Stimulated activated CD4-positive, alpha-beta T cell treated with anti-CD3 and anti-CD28 coated beads, Interleukin-1b, Interleukin-23, amount 100 ng/mL, for 24 hours (primary cell): ENCODE measurements around the gene ZYX.

Experiments used
- DNase-seq, 4 experiments: peaks; one replicate each; pipeline ENCODE4 v3.0.0-alpha.2; 2020; ENCODE audit warnings: low read depth in 4 of 4, low spot score in 1 of 4

ZYX gene, protein sequence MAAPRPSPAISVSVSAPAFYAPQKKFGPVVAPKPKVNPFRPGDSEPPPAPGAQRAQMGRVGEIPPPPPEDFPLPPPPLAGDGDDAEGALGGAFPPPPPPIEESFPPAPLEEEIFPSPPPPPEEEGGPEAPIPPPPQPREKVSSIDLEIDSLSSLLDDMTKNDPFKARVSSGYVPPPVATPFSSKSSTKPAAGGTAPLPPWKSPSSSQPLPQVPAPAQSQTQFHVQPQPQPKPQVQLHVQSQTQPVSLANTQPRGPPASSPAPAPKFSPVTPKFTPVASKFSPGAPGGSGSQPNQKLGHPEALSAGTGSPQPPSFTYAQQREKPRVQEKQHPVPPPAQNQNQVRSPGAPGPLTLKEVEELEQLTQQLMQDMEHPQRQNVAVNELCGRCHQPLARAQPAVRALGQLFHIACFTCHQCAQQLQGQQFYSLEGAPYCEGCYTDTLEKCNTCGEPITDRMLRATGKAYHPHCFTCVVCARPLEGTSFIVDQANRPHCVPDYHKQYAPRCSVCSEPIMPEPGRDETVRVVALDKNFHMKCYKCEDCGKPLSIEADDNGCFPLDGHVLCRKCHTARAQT

DNA sequence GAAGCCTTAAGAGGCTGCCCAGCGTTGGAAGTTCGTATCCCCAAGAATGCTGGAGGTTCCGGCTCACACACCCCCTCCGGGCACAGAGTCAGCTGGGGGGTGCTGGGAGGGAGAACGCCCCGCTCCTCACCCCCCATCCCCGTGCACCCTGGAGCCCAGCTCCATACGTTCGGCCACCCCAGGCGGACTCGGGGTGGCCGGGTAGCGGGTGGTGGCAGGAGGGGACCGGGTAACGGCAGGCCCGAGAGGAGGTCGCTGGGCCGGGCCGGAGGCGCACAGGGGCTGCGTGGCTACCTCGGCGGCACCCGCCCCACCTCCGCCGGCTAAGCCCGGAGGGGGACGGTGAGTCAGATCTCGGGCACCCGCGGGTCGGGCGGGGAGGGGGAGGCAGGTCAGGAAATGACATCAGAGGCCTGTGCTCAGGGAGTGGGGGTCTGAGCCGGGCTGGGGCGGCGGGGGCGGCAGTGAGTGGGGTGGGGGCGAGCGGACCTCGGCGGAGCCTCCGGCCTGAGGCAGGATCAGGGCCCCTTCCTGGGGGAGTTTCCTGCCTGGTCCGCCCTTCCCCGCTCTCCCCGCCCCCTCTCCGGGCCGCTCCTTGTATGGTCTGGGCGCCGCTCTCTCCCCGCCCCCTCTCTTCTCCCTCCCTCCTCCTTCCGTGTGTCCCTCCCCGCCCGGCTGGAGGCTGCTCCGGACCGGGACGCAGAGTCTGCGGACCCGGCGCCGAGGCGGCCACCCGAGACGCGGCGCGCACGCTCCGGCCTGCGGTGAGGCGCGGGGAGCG lies at the start of gene ZYX:
Gene ZYX, plus strand, starts transcription at position 700 of the 781 bp plus-strand sequence. CDS start 227 bp downstream, outside the sequence.
- peak; percentile 65 to 89 (median 72) for DNase-seq

- no peak for DNase-seq
Observed at GRCh38 chr7:143334244-143334643, 46.9 kb upstream of the ZYX start.

GRCh38 chr7:143337216-143337615 lies 43.9 kb upstream of the ZYX start:
- no peak for DNase-seq

- DNase-seq, result no peak
Observed at GRCh38 chr7:143341842-143342241, 39.3 kb upstream of the ZYX start.

DNA sequence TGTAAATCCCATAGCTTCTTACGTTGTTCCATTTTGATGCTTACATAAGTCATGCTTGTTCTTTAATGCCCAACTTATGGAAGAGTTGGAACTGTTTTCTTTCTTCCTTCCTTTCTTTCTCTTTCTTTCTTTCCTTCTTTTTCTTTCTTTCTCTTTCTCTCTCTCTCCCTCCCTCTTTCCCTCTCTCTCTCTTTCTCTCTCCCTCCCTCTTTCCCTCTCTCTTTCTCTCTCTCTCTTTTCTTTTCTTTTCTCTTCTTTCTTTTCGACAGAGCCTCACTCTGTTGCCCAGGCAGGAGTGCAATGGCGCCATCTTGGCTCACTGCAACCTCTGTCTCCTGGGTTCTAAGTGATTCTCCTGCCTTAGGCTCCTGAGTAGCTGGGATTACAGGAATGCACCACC lies 37.5 kb upstream of the ZYX start:
- no peak for DNase-seq

DNA sequence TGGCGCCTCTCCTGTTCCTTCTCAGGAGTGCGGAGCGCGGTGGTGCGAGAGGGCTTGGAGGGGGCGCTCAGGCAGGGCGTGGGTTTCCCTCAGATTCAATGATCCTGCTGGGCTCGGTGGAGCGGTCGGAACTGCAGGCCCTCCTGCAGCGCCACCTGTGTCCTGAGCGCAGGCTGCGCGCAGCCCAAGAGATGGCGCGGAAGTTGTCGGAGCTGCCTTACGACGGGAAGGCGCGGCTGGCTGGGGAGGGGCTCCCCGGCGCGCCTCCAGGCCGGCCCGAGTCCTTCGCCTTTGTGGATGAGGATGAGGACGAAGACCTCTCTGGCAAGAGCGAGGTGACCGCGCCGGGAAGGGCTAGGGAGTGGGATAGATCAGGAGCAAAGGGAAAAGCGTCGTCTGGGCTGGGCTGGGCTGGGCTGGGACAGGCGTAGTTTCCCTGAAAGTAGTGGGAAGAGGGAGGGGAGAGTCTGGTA lies 35.7 kb upstream of the ZYX start:
- DNase-seq, result peak; percentile 35 to 52 (median 42)

- no peak for DNase-seq
Observed at GRCh38 chr7:143346018-143346417, 35.1 kb upstream of the ZYX start.

DNA sequence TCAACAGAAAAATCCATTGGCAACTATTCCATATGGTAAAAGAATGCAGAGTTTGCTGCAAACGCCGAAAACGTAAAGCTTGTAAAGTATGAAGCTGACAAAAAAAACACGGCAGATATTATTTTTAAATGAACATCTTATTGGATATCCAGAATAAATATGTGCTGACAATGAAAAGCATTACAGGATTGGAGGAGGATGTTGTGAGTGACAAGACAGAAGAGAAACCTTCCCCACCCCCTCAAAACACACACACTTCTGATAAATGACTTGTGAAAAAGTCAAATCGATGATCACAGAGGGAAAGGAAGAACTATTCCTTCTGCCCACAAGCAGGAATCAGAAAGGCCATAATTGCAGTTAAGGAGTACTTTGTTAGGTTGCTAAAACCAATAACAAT lies 33.2 kb upstream of the ZYX start:
- no peak for DNase-seq

DNA sequence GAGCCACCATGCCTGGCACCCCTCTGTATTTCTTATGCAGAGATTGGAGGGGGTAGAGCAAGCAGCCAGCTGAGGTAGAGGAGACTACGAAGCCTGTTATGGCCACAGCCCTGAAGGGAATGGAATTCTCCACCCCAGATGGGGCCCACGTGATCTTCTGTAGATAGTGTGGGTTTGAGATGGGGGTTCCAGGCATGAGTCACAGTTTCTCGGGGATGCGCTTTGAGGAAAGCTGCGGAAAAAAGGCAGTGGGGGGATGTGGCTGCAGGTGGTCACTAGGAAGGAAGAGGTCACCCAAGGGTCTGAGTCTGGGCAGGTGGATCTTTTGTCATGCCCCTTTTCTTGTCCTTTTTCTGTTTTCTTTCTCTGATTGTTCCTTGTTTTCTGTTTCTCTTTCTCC lies 30.1 kb upstream of the ZYX start:
- DNase-seq, result no peak

DNA sequence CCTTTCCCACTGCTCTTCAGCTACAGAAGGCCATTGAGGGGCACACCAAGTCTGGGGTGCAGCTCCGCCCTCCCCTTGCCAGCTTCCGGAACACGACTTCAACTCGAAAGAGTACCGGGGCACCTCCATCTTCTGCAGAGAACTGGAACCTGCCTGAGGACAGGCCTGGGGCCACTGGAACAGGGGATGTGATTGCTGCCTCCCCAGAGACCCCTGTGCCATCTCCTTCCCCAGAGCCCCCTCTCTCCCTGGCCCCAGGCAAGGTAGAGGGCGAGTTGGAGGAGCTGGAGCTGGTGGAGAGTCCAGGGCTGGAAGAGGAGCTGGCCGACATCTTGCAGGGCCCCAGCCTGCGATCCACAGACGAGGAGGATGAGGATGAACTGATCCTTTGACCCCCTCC lies 29.6 kb upstream of the ZYX start:
- no peak for DNase-seq

GRCh38 chr7:143352531-143353002 lies 28.6 kb upstream of the ZYX start:
- DNase-seq, result no peak

GRCh38 chr7:143354376-143354775 lies 26.8 kb upstream of the ZYX start:
- DNase-seq, result no peak

DNA sequence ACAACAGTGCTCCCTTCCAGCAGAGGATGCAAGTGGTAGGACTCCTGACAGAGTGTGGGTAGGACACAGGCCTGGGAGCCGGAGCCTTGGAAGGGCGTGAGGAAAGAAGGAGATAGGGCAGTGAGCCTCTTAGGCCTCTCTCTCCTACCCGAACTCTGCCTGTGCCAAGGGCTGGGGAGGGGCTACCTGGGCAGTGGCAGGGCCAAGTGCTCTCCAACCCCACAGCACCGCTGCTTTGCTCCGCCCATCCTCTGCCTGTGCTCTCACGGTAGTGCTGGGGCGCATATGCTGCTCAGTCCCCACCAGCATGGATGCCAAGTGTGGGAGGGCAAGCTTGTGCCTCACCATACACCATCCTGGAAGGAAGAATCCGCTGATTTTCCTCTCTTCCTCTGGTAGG lies 26.2 kb upstream of the ZYX start:
- DNase-seq, result no peak

- DNase-seq, result no peak
Observed at GRCh38 chr7:143355450-143356385, 25.4 kb upstream of the ZYX start.

GRCh38 chr7:143356414-143357050 lies 24.6 kb upstream of the ZYX start:
- DNase-seq, result no peak

DNA sequence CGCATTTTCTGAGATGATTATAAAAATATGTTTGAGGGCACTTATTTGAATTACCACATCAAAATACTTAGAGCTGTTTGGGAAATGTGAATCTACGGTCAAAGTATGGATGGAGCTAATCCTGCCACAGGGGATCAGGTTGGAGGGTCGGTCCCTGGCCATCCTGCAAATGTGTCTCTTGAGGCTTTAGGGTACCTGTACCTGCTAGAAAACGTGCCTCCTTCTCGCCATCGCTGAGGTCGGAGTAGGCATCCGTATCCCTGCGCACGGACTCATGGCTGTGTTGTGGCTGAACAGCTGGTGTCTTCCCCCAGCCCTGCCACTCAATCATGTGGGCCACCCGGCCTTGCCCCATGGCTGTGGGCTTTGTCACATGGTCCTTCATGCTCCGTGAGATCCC lies 22.5 kb upstream of the ZYX start:
- DNase-seq, result no peak

DNA sequence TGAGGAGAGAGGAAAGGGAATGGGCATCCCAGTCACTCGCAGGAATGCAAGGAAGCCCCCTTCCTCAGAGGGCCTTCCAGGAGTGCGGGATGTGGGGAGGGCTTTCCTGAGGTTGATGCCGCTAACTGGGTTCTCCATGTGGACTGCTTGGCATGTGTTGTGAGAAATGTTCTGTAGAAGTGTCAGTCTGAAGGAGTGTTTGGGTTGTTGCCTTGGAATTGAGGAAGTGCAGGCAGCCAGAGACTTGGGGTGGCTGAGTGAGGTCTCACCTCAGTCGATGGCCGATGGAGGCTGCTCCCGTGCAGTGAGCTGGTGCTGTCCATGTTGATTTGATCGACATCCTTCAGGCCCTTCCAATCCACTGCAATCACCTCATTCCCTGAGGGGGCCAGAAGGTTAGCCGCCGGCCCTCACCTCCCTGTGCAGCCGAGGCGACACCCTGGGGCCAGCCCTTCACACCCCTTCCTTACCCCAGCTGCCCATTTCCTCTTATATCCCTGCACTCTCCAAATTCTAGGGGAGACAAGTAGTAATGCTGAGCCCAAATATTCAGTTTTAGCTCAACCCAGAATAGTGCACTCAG lies 21.3 kb upstream of the ZYX start:
- DNase-seq, result no peak

GRCh38 chr7:143360788-143361551 lies 20.2 kb upstream of the ZYX start:
- no peak for DNase-seq

DNA sequence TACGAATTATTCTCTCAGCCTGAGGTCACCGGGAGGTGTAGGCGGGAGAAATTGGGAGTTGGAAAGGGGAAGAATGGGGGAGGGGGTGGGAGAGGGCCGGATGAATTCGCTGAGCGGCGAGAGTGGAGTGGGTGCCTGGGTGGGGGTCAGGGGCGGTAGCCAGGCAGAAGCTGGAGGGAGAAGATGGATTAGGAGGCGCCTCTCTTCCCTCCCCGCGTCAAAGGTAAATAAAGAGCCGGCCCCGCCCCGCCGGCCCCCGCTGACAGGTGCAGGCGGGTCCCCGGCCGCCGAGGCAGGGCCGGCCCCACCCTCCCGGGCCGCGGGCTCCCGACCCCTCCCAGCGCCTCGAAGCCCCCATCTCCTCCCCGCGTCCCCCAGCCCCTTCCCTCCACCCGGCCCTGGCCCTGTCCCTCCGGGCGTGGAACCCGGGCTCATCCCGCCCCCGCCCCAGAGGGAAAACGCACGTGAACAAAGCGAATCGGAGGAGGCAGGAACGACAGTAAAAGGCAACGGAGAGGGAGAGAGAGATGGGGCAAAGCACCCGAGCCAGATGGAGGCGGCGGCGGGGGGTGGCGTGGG lies 19.5 kb upstream of the ZYX start:
- DNase-seq, result no peak
